ENCODE results near the gene DDX21.
"Not testable (repeated sequence)": the region's sequence is repeated elsewhere in the genome, so short reads cannot be mapped to it uniquely, and the experiment has no call there.

The DDX21 gene

DNA sequence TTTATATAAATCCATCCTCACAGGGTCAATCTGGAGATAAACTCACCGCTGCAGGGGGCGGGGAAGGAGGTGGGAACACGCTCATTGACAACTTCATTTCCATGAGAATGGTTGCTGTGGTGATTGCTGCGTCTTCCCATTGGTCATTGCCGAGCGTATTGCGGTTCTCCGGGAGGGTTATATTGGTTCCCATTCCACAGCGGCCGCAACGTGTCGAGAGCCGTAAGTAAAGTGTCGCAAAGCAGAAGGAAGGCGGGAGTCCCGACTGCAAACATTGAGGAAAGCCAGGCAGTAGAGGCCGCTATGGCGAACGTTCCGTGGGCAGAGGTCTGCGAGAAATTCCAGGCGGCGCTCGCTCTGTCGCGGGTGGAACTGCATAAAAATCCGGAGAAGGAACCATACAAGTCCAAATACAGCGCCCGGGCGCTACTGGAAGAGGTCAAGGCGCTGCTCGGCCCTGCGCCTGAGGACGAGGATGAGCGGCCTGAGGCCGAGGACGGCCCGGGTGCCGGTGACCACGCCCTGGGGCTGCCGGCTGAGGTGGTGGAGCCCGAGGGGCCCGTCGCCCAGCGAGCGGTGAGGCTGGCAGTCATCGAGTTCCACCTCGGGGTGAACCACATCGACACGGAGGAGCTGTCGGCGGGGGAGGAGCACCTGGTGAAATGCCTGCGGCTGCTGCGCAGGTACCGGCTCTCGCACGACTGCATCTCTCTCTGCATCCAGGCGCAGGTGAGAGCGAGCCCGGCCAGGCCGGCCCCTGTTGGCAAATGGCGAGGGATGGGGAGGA lies 32.8 kb downstream of the DDX21 start, which contains the start of gene KIFBP:
TSS of gene KIFBP (plus strand) at position 274 of the 787 bp plus-strand sequence. CDS start at position 304, 30 bp downstream.
- DNase-seq, result peak; percentile 84 to 91

DNA sequence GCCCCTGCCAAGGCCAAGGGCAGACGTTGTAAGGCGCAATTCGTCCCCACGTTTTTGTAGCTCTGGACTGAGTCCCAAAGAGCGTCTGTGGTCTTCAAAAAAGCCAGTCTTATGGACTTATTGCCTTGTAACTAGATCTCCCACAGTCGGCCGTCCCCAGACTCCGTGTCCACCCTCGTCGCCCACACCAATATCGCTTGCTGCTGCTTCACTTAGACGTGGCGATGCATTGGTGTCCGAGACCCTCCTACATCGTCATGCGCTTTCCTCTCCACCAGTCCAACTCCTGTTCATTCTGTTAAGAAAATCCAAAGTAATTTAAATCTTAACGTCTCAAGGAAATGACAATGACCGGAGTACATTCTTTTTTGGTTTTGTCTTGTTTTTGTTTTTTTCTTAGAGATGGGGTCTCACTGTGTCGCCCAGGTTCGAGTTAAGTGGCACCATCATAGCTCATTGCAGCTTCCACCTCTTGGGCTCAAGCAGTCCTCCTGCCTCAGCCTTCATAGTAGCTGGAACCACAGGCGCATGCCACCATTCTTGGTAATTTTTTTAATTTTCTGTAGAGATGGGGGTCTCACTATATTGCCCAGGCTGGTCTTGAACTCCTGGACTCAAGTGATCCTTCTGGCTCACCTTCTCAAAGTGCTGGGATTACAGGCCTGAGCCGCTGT lies 33.5 kb downstream of the DDX21 start:
- DNase-seq, result no peak

- no peak for DNase-seq
Observed at GRCh38 chr10:68992636-68993440, 36.9 kb downstream of the DDX21 start.

DNA sequence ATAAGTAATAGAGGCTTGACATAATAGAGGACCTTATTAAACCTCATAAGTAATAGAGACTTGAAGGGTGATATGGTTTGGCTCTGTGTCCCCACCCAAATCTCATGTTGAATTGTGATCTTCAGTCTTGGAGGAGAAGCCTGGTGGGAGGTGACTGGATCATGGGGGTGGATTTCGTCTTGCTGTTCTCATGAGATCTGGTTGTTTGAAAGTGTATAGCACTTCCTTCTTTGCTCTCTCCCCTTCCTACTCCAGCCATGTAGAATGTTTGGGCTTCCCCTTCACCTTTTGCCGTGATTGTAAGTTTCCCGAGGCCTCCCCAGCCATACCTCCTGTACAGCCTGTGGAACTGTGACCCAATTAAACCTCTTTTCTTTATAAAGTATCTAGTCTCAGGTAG lies 41.2 kb downstream of the DDX21 start:
- DNase-seq, result no peak

DNA sequence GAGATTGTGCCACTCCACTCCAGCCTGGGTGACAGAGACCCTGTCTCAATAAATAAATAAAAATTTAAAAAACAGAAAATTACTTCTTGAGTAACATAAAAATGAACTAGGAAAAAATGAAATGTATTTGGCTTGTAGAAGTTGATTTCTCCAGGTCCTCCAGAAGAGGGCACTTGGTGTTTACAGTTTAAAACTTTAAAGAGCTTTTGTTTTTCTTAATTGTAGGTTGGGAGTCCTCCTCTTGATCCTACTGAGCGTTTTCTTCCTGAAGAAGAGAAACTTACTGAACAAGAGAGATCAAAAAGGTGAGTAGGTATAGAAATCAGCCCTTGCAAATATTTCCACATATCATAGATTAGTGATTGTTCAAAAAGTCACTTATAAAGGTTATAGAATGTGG lies 48.9 kb downstream of the DDX21 start:
- no peak for DNase-seq

DNA sequence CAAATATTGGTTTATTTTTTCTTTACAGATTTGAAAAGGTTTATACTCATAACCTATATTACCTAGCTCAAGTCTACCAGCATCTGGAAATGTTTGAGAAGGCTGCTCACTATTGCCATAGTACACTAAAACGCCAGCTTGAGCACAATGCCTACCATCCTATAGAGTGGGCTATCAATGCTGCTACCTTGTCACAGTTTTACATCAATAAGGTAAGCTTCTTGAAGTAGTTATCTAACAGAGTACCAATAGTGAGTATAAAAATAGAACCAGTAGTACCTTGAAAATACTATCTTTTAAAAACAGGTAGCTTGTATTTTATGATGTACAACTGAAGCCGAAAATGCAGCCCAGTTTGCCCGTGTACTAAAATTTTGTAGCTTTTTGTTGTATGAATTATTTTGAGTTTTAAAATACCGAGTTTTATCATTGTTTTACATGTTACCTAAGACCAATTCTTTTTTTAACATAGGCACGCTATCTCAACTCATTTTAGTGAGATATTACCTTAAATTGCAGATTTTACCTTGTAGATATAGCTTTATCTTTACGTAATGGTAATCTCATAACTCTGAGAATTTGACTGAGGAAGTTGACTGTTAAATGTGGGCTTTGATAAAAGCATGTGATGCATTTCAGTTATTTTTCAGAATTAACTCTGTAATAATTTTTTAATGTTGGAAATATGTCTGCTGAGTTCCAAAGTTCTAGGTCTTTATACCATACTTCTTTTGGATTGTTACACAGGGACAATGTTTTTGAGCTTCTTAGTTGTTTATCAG lies 49.9 kb downstream of the DDX21 start:
- DNase-seq, result no peak

- DNase-seq, result no peak
Observed at GRCh38 chr10:69007260-69007659, 51.3 kb downstream of the DDX21 start.

- no peak for DNase-seq
Observed at GRCh38 chr10:69009360-69009759, 53.4 kb downstream of the DDX21 start.

DNA sequence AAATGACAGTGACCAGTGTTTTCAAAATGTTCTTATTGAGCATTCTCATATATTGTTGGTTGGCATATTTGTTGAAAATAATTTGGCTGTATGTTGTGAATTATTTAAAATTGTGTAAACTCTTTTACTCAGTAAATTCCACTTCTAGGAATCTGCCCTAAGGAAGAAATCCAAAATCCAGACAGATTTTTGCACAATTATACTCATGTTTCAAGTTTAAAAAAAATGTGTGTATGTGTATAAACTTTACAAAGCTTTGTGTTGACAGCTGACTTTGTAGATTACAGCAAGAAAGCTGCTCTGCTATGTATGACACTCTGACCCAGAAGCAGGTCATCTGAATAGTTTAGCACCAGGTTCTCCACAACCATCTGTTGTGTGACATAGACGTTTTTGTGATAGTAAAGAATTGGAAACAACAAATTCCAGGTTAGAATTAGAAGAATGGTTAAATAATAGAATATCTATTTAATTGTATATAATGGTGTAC lies 54.2 kb downstream of the DDX21 start:
- no peak for DNase-seq

- not testable (repeated sequence) for DNase-seq
Observed at GRCh38 chr10:69012778-69013177, 56.8 kb downstream of the DDX21 start.

DNA sequence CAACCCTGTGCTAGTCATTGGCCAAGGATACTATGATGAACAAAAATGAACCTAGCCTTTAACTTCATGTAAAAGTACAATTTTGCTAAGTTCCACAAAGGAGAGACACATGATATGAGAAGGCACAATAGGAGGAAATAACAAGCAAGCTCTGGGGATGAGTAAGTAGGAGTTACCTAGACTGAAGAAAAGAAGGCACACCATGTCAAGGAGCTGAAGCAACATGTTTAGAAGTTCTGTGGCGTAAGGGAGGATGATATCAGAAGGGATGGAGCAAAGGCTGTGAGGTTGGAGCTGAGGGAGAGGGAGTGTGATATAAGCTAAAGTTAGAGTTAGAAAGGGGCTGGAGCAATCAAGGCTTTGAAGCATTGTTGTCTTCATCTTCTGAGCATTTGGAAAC lies 58.2 kb downstream of the DDX21 start:
- DNase-seq, result no peak

GRCh38 chr10:69018613-69019012 lies 62.6 kb downstream of the DDX21 start:
- no peak for DNase-seq

DNA sequence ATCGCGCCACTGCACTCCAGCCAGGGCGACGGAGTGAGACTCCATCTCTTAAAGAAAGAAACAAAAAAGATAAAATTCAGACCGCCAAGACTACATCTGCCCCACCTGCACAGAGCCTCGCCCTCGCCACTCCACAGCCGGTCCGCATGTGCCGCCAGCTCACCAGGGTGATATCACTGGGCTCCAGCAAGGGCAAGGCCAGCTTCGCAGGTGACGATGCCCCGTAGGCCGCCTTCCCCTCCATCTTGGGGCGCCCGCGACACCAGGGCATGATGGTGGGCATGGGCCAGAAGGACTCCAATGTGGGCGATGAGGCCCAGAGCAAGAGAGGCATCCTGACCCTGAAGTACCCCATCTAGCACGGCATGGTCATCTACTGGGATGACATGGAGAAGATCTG lies 66.6 kb downstream of the DDX21 start:
- no peak for DNase-seq

DNA sequence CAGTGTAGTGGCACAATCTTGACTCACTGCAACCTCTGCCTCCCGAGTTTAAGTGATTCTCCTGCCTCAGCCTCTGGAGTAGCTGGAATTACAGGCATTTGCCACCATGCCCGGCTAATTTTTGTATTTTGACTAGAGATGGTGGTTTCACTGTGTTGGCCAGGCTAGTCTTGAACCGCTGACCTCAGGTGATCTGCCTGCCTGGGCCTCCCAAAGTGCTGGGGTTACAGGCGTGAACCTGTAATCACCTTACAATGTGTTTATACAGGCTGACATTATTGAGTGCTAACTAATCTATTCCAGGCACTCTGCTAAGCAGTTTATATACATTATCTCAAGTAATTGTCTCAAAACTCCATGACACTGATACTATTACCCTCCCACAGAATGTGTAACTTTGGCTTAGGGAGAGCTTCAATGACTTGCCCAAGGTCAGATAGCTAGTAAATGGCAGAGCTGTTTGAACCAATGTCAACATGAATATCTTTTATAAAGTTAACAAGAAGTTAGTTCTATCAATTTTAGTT lies 69.5 kb downstream of the DDX21 start:
- no peak for DNase-seq

GRCh38 chr10:69033256-69033655 lies 77.3 kb downstream of the DDX21 start:
- DNase-seq, result no peak
